ENCODE results near the gene DCC. TPM values are rescaled to one million over a fixed set of nuclear protein-coding genes. Genes with fewer than 3 reads are reported as not detected.

Gene DCC
- total RNA-seq, 1 experiment from 2014 or later: not detected

DNA sequence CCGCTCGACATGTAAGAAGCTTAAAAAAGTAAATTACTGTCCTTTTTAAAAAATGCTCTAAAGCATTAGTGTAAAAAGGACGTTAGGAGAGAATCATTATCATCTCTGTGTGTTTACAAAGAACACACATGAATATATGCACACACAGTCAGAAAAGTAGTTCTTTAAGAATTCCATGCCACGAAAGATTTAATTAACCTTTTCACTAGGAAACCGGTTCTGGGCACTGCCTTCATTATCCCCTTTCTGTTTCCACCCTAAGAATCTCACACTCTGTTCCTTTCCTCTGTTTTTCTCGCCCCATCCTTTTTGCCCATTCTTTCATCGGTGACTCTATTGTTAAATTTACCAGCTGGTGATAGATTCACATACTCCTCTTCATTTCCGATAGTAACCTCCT lies 338.6 kb downstream of the DCC start:
- H3K27ac ChIP-seq (ENCODE audit: low read depth, low read length): no peak overlapping the region
- no peaks in the 10 kb centered on the region for H4K20me1 ChIP-seq (ENCODE audit: insufficient read depth)
- H3K4me1 ChIP-seq (ENCODE audit: control insufficient read depth in 1 of 2, insufficient read depth in 2 of 2, low read length in 2 of 2): no peaks in the 10 kb centered on the region
- H3K4me2 ChIP-seq (ENCODE audit: low read length): no peak overlapping the region
- BruUV-seq (replicated peaks): no TSS peak
- H3K27me3 ChIP-seq (ENCODE audit: insufficient read depth, low read length): no peaks in the 10 kb centered on the region
- ChIA-PET POLR2A (no interaction called here), CTCF (no interaction called here), RAD21 (ENCODE audit: low non-redundant PET in 1 of 2, low total read pairs in 2 of 2, uncharacterized antibody in 2 of 2, unreplicated experiment in 2 of 2) (no interaction called here)
- TF ChIP-seq SRF (IDR thresholded peaks at IDR 0.05; ENCODE audit: low read depth) (no peak), EGR1 (IDR thresholded peaks at IDR 0.05; ENCODE audit: low read depth) (no peak), ELF1 (IDR thresholded peaks at IDR 0.05; ENCODE audit: borderline replicate concordance, low read depth) (no peak), ZFX (IDR thresholded peaks at IDR 0.05) (no peak), POLR2AphosphoS5 (IDR thresholded peaks at IDR 0.05; ENCODE audit: low read depth, low read length) (no peak), EZH2 (IDR thresholded peaks at IDR 0.05) (no peak), CEBPB (IDR thresholded peaks at IDR 0.05; ENCODE audit: low read depth) (no peak), JUND (IDR thresholded peaks at IDR 0.05) (no peak)
- TF ChIP-seq, protein P1, sequence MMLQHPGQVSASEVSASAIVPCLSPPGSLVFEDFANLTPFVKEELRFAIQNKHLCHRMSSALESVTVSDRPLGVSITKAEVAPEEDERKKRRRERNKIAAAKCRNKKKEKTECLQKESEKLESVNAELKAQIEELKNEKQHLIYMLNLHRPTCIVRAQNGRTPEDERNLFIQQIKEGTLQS (IDR thresholded peaks at IDR 0.05): no peak
- TF ChIP-seq, protein P2, sequence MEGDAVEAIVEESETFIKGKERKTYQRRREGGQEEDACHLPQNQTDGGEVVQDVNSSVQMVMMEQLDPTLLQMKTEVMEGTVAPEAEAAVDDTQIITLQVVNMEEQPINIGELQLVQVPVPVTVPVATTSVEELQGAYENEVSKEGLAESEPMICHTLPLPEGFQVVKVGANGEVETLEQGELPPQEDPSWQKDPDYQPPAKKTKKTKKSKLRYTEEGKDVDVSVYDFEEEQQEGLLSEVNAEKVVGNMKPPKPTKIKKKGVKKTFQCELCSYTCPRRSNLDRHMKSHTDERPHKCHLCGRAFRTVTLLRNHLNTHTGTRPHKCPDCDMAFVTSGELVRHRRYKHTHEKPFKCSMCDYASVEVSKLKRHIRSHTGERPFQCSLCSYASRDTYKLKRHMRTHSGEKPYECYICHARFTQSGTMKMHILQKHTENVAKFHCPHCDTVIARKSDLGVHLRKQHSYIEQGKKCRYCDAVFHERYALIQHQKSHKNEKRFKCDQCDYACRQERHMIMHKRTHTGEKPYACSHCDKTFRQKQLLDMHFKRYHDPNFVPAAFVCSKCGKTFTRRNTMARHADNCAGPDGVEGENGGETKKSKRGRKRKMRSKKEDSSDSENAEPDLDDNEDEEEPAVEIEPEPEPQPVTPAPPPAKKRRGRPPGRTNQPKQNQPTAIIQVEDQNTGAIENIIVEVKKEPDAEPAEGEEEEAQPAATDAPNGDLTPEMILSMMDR (IDR thresholded peaks at IDR 0.05 in 2 of 3, conservative IDR thresholded peaks at IDR 0.05 in 1 of 3; ENCODE audit: borderline replicate concordance in 1 of 3, insufficient read depth in 1 of 3, low read depth in 2 of 3, low read length in 2 of 3): no peak
- no peak overlapping the region for H3K4me3 ChIP-seq (replicated peaks in 1 of 2; ENCODE audit: low read depth in 1 of 2, low read length in 2 of 2)
- no peak overlapping the region for H3K9ac ChIP-seq (ENCODE audit: low read length)
- no peaks in the 10 kb centered on the region for H3K9me2 ChIP-seq (ENCODE audit: insufficient read depth)
- H3K79me2 ChIP-seq (ENCODE audit: insufficient read depth, low read length): no peaks in the 10 kb centered on the region
- intact Hi-C loops (cut with micrococcal nuclease): no loop called here
- no peak for DNase-seq (ENCODE audit: low read depth, low spot score)
- no peak overlapping the region for H2AFZ ChIP-seq (ENCODE audit: low read depth, low read length, poor library complexity, severe bottlenecking)
- no peaks in the 10 kb centered on the region for H3K36me3 ChIP-seq (ENCODE audit: control insufficient read depth in 1 of 2, insufficient read depth in 2 of 2, low read length in 2 of 2)
- ATAC-seq: no peak
- H3K9me3 ChIP-seq (ENCODE audit: control insufficient read depth in 1 of 2, insufficient read depth in 1 of 2, low read depth in 1 of 2, low read length in 2 of 2): peaks cover 15 to 33% of the 10 kb centered on the region in 2 experiments; a peak in 2 of 4 replicates

DNA sequence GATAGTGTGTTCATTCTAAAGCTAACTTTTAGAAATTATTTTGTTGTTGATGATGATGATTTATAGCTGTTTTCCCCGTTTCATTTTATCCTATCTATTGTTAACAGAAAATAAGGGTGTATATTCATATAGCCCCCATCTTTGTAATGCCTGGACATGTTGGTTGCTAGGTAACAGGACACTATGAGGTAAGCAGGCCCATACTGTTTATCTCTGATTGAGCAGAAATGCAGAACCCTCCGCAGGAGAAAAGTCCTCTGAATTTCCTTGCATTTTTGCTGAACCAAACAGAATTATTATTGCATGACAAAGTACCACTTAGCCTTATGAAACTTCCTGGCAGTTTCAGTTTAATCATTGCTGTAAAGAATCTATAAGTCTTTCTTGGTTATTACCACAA lies 339.4 kb downstream of the DCC start:
- no peak overlapping the region for H3K9ac ChIP-seq (ENCODE audit: low read length)
- H3K36me3 ChIP-seq (ENCODE audit: control insufficient read depth in 1 of 2, insufficient read depth in 2 of 2, low read length in 2 of 2): no peaks in the 10 kb centered on the region
- H2AFZ ChIP-seq (ENCODE audit: low read depth, low read length, poor library complexity, severe bottlenecking): no peak overlapping the region
- no peaks in the 10 kb centered on the region for H3K79me2 ChIP-seq (ENCODE audit: insufficient read depth, low read length)
- H3K4me3 ChIP-seq (replicated peaks in 1 of 2; ENCODE audit: low read depth in 1 of 2, low read length in 2 of 2): no peak overlapping the region
- RAD21 ChIA-PET (ENCODE audit: low non-redundant PET in 1 of 2, low total read pairs in 2 of 2, uncharacterized antibody in 2 of 2, unreplicated experiment in 2 of 2): no interaction called here
- BruUV-seq (replicated peaks): no TSS peak
- no peaks in the 10 kb centered on the region for H3K27me3 ChIP-seq (ENCODE audit: insufficient read depth, low read length)
- H3K4me1 ChIP-seq (ENCODE audit: control insufficient read depth in 1 of 2, insufficient read depth in 2 of 2, low read length in 2 of 2): no peaks in the 10 kb centered on the region
- POLR2A ChIA-PET: no interaction called here
- no peak overlapping the region for H3K4me2 ChIP-seq (ENCODE audit: low read length)
- intact Hi-C loops (cut with micrococcal nuclease): no loop called here
- no peak overlapping the region for H3K27ac ChIP-seq (ENCODE audit: low read depth, low read length)
- H3K9me3 ChIP-seq (ENCODE audit: control insufficient read depth in 1 of 2, insufficient read depth in 1 of 2, low read depth in 1 of 2, low read length in 2 of 2): peaks cover 15 to 29% of the 10 kb centered on the region in 2 experiments; a peak in 2 of 4 replicates
- no peaks in the 10 kb centered on the region for H3K9me2 ChIP-seq (ENCODE audit: insufficient read depth)
- DNase-seq (ENCODE audit: low read depth, low spot score) (no peak), ATAC-seq (no peak)
- H4K20me1 ChIP-seq (ENCODE audit: insufficient read depth): no peaks in the 10 kb centered on the region
- CTCF ChIA-PET: no interaction called here
- TF ChIP-seq, protein P3, sequence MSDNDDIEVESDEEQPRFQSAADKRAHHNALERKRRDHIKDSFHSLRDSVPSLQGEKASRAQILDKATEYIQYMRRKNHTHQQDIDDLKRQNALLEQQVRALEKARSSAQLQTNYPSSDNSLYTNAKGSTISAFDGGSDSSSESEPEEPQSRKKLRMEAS (IDR thresholded peaks at IDR 0.05): no peak
- TF ChIP-seq, protein P1 (IDR thresholded peaks at IDR 0.05): no peak
- no peak for TF ChIP-seq TCF7L2 (IDR thresholded peaks at IDR 0.05; ENCODE audit: borderline replicate concordance, extremely low read depth, insufficient read depth, insufficient read length)
- no peak for TF ChIP-seq POLR2A (IDR thresholded peaks at IDR 0.05; ENCODE audit: borderline replicate concordance, extremely low read depth, insufficient read depth, insufficient read length)
- TF ChIP-seq CBX3 (IDR thresholded peaks at IDR 0.05; ENCODE audit: low read depth): no peak
- TF ChIP-seq SRF (IDR thresholded peaks at IDR 0.05; ENCODE audit: low read depth): no peak
- TF ChIP-seq CEBPB (IDR thresholded peaks at IDR 0.05; ENCODE audit: low read depth): no peak
- TF ChIP-seq EZH2phosphoT487 (IDR thresholded peaks at IDR 0.05; ENCODE audit: borderline replicate concordance): no peak
- no peak for TF ChIP-seq EZH2 (IDR thresholded peaks at IDR 0.05)
- TF ChIP-seq SP1 (IDR thresholded peaks at IDR 0.05; ENCODE audit: low read depth): no peak
- TF ChIP-seq FOSL1 (IDR thresholded peaks at IDR 0.05; ENCODE audit: low read depth): no peak
- no peak for TF ChIP-seq ZFX (IDR thresholded peaks at IDR 0.05)

Measured in HCT116 (cell line).